NCI-H748 (cell line): ENCODE results near the gene IL1B.
"Not testable (repeated sequence)": the region's sequence is repeated elsewhere in the genome, so short reads cannot be mapped to it uniquely, and the experiment has no call there.

Source experiments
- DNase-seq: peaks from one replicate; lab custom pipeline; 2025; ENCODE audit not compliant: unreplicated experiment; lab: John Stamatoyannopoulos, UW

Gene IL1B

GRCh38 chr2:112859406-112860183 is 23.0 kb upstream of the IL1B start:
- DNase-seq = peak; percentile 14

DNA sequence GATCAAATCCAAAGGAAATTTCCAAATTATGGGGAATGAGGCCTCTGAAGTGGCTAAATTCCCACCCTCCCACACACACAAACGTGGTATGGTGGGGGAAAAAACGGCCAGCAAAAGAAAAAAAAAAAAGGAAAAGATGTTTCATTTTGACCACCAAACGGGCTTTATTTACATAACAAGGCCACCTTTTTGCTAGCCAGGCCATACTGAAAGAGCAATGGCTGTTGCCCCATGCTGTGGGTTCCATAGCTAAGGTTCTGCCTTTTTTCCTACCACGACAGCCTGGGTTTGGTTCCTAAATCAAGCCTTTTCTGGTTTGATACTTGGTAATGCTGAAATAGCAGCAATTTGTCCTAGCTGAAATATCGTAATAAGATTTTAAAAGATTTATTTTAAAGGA is 14.0 kb upstream of the IL1B start:
- no peak for DNase-seq

GRCh38 chr2:112849956-112850355 is 13.4 kb upstream of the IL1B start:
- no peak for DNase-seq

- no peak for DNase-seq
These were observed 12.3 kb upstream of the IL1B start for GRCh38 chr2:112848833-112849232.

GRCh38 chr2:112846031-112846430 is 9.5 kb upstream of the IL1B start:
- no peak for DNase-seq

DNA sequence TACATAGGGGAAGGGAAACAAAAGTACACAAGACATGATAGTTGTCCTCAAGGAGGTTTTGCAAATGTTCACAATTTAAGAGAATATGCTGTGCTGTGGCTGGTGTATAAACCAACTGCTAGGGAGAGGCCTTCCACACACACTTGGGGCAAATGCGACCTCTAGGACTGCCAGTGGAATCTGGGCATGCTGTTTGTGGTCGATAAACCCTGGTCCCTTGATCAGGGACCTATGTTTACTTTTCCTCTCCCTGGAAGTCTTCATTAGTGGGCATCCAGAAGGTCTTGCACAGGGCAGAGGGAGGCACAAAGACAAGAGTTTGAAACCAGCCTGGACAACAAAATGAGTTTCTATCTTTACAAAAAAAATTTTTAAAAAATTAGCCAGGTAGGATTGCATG is 7.3 kb upstream of the IL1B start:
- no peak for DNase-seq

DNA sequence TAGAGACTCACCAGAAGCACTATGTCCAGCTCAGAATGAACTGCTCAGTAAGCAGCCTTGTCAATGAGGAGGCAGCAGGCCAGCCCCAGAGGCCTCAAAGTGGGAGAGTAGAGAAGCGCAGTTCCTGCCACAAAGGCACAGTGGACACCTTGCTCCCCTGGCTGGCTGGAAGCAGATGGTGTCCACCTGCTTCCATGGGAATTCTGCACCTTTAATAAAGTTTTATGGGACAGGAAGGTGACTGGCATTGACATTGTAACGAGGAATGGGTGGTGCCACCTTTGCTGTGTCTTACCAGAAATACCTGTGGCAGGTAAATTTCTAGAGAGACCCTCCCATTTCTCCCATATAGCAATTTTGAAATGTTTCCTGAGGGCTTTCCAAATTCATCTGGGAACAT is 6.7 kb upstream of the IL1B start:
- DNase-seq = no peak

DNA sequence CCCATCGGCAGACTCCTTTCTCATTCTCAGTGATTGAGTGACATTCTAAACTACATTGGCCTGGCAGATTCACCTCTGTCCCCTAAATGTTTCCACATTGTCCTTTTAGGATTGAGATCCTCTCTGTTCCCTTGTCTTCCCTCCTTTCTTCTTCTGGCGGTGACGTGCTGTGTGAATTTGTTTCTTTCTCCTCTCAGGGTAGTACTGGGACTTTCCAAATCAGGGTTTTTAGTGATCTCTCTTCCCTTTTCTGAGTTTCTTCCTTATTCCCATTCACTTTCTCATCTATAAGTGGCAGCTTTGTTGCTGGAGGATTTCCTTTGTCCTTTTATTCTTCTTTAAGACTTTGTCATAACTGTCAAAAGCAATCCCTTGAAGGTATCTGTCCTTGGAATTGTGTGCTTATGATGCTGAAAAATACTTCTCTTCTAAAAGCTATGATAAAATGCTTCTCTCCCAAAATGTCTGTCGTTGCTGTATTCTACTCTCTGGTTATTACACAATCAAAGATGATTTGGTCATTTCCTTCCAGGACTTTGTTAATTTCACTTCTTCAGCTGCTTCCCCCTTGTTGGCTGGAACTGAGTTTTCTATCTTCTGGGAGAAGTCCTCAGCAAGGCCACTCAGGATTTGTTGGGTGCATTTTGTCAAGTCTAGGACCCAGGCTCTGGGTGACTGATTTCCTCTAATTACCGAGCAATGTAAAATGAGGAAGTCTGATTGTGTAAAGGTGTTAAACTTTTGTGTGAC is 4.9 kb upstream of the IL1B start:
- DNase-seq = no peak

DNA sequence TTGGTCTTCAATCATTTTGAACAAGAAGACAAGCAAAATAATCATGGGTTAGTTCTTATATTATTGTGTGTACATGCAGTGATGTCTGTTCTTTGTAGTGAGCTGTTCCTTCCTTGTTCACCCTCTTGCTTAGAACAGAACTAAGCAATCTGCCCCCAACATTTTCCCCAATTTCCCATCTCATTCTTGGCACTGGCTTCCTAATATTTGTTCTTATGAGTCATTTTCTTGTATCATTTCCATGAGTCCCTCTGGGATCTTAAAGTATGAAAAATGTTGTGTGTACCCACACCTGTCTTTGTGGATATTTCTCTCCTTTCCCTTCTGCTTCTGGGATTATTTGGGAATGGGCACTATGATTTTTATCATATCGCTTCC is 3.5 kb upstream of the IL1B start:
- DNase-seq = no peak

DNA sequence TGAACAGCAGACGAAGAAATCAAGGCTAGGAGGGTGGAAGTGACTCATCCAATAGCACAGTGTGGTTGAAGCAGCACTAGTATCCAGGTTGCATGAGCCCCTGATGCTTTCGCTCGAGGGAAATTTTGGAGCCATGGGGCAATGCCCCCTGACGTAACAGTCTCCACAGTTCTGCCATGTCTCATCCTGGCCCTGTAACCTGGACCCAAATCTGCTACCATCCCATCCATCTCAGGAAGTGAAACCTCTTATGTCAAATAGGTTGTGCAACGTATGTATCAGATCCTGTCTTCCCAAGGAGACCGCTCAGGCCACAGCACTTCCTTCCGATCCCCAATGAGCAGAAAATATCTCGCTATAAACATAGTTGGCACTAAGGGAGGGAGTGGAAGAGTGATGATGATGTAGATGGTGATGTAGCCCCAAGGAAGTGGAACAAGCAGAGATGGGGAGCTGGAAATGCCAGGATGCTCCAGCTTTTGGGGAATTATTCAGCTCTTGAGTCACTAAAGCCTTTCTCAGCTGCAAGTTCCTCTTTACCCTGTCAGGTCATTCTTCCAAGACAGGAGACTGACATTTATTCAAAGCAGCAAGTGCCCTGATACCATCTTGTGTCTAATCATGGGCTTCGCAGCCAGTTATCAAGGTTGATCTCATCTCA is 3.0 kb upstream of the IL1B start:
- DNase-seq = no peak

GRCh38 chr2:112836163-112836560 is 417 bp downstream of the IL1B start:
- no peak for DNase-seq

DNA sequence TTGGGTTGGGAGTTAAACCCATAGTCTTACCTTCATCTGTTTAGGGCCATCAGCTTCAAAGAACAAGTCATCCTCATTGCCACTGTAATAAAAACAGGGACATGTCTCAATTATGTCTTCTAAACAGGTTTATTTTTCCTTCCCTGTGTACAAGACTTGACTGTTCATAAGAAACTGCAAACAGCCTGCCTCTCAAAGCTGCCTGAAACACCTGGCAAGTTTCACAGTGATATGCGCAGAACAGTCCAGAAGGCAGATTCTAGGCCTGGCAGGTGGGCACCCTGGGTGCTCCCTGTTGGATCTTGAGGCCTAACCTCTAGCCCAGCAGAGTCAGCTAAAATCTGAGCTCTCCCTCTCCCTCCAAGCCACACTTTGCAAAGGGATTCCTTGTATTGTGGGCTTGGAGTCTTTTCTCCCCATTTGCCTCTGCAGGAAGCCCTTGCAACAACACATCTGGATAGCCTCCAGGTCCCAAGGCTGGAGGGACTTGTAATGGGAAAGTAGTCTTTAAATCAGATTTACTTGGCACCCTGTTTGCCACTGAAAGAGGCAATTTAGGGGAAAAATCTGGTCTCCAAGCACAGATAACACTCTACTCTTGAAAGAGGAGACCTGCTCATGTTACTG is 930 bp downstream of the IL1B start:
- DNase-seq = no peak

- no peak for DNase-seq
These were observed 1.5 kb downstream of the IL1B start for GRCh38 chr2:112835061-112835501.

DNA sequence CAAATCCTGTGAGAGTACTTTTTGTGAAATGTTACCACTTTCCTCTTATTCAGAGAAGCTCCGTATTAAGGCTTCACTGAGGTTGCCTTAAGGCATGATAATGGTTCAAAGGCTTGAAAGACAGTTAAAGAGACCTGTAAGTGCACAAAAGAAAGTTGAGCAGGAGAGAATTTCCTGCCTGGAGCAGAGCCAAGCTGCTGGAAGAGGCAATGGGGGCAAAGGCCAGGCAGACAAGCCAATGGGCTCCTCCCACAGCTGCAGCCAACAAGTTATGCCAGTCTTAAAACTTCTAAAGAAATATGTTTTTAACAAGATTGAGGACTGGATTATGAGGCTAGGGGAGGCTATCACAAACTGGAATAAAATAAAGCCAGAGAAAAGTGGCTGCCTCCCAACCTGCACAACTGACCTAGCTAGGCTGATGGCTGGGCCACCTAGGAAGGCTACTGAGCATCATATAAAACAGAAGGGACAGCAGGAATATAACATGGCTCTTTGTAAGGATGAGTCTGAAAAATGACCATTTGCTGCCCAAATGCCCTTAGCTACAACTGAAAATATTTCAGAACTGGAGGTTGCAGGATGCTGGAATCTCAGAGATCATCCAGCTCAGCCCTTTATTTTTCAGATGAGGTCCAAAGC is 2.1 kb downstream of the IL1B start:
- no peak for DNase-seq

DNA sequence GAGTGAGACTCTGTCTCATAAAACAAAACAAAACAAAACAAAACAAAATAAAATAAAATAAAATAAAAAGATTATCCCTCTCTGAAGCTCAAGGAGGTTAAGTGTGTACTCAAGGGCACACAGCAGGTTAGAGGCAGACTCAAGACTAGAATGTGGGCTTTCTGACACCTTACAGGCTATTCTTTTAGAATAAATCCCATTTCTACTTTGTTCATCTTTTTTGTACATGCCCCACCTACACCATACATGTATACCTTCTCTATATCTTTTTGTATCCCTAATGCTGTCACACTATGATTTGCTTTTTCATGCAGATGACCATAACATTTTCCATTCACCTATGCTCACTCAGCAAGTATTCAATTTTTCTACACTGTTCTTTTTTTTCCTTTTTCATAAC is 2.6 kb downstream of the IL1B start:
- DNase-seq = no peak

GRCh38 chr2:112833639-112833931 is 3.0 kb downstream of the IL1B start:
- not testable (repeated sequence) for DNase-seq

DNA sequence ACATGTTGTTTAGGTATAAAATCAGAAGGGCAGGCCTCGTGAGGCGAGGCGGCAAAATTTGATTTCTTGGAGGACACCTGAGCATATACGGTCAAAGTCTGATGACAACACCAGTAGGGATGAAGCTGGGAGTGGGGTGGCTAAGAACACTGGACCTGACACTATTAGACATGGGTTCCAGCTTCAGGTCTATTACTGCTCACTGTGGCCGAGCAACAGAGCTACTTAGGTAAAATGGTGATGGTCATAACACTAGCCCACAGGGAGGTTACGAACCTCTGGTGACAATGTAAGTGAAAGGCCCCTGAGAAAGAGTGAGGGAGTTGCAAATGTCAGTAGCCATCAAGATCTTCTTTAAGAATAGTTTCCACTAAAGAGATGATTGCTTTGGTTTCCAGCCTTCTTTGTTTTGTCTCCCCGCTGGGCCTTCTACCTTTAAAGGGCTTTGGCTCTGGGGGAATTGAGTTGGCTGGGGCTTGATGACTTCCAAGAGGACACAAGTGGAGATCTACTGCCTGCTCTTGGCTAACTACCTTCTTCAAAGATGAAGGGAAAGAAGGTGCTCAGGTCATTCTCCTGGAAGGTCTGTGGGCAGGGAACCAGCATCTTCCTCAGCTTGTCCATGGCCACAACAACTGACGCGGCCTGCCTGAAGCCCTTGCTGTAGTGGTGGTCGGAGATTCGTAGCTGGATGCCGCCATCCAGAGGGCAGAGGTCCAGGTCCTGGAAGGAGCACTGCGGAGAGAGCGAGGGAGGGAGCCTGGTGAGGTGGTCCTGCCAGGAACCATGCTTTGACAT is 3.5 kb downstream of the IL1B start:
- no peak for DNase-seq

GRCh38 chr2:112831946-112832840 is 4.4 kb downstream of the IL1B start:
- DNase-seq = no peak

DNA sequence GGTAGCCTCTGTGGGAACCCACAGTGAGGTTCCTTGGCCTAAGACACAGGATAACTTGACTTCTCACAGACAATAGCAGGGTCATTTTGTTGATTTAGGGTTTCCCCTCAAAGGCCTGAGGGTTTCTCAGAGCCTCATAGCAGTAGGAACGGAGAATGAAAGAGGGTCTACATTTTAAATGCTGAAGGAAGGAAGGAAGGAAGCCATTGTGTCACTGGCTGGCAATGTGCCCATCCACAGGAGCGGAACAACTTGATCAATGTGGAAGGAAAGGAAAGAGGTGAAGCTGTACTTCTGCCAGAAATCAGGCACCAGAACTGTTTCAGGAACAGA is 5.1 kb downstream of the IL1B start:
- no peak for DNase-seq
